Measurements from ENCODE around the gene CLSTN2.

GRCh38 chr3:139969386-139969785 is 34.4 kb downstream of the CLSTN2 start:
- TF ChIP-seq REST (IDR thresholded peaks at IDR 0.05; ENCODE audit: insufficient read depth in 1 of 2, low read depth in 2 of 2, low read length in 2 of 2) (no peak), TAF1 (IDR thresholded peaks at IDR 0.05; ENCODE audit: borderline replicate concordance, insufficient read depth, low read length) (no peak), POLR2AphosphoS5 (IDR thresholded peaks at IDR 0.05; ENCODE audit: low read depth, low read length) (no peak)
